ENCODE measurements around the gene TGFB1I1. TPM values are rescaled to one million over a fixed set of nuclear protein-coding genes. Genes with fewer than 3 reads are reported as not detected.
"Not testable (repeated sequence)": the region's sequence is repeated elsewhere in the genome, so short reads cannot be mapped to it uniquely, and the experiment has no call there.

The TGFB1I1 gene
- total and polyA plus RNA-seq, 2 experiments from 2014 or later = 39.1 to 54.0 TPM

DNA sequence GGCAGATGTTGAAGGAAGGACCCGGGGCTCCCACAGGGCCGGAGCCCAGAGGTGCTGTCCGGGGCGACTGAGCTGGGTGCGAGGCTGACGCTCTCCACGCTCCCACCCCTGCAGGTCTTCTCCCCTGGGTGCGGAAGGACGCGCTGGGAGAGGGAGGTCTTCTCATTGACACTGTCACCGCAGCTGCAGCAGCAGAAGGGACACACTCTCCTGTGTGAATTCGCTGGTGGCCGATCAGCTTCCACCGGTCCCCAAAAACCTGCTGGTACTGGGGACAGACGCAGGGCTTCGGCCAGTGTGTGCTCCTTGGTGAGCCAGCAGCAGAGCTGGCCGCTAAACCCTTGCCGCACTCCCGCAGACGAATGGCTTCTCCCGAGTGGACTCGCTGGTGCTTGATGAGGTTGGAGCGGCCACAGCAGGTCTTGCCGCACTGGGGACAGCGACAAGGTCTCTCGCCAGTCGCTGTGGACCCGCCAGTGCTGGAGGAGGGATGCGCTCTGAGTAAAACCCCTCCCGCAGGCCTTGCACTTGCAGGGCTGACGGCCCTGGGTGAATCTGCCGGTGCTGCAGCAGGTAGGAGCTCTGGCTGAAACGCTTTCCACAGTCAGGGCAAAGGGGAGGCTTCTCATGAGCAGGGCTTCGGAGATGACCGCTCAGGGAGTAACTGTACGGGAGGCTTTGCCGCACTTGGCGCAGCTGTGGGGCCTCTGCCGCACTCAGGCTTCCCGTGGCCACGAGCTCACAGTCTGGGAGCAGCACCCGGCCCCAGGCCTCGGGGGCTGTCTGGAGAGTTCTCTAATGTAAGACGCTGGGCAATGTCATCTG lies 35.5 kb upstream of the TGFB1I1 start:
- H3K4me1 ChIP-seq (ENCODE audit: low read depth) = peaks cover 14% of the 10 kb centered on the region
- no peaks in the 10 kb centered on the region for H3K27me3 ChIP-seq
- H3K36me3 ChIP-seq = no peaks in the 10 kb centered on the region
- no peak overlapping the region for H3K4me3 ChIP-seq
- H3K27ac ChIP-seq = no peak overlapping the region
- DNase-seq (ENCODE audit: low read depth in 1 of 2, low spot score in 1 of 2) = no peak
- TF ChIP-seq, protein P1, sequence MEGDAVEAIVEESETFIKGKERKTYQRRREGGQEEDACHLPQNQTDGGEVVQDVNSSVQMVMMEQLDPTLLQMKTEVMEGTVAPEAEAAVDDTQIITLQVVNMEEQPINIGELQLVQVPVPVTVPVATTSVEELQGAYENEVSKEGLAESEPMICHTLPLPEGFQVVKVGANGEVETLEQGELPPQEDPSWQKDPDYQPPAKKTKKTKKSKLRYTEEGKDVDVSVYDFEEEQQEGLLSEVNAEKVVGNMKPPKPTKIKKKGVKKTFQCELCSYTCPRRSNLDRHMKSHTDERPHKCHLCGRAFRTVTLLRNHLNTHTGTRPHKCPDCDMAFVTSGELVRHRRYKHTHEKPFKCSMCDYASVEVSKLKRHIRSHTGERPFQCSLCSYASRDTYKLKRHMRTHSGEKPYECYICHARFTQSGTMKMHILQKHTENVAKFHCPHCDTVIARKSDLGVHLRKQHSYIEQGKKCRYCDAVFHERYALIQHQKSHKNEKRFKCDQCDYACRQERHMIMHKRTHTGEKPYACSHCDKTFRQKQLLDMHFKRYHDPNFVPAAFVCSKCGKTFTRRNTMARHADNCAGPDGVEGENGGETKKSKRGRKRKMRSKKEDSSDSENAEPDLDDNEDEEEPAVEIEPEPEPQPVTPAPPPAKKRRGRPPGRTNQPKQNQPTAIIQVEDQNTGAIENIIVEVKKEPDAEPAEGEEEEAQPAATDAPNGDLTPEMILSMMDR (IDR thresholded peaks at IDR 0.05; ENCODE audit: low read depth, low read length) = no peak
- H3K9me3 ChIP-seq (ENCODE audit: low read depth) = no peaks in the 10 kb centered on the region

DNA sequence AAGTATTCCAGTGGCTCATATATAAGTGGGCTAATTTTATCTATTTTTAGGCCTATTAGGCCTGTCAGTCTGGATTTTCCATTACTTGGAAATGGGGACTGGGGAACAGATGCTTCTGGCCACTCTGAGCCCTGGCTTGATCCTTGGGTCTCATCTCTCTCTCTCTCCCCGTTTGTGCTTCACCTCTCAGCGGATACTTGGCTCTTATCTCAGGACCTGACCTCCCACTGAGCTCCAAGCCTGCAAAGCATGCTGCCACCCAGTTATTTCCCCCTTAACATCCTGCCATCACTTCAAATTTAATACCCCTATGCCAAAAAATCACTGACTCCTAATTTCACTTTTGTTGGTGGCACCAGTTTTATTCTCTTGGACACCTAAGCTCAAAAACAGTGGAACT lies 33.5 kb upstream of the TGFB1I1 start:
- peak in 1 of 2 donors; percentile 32 for DNase-seq (ENCODE audit: low read depth in 1 of 2, low spot score in 1 of 2)
- Histone ChIP-seq H3K27me3 (no peaks in the 10 kb centered on the region), H3K4me1 (ENCODE audit: low read depth) (peaks cover 14% of the 10 kb centered on the region), H3K27ac (peak overlapping the region; percentile 8), H3K4me3 (no peak overlapping the region), H3K9me3 (ENCODE audit: low read depth) (no peaks in the 10 kb centered on the region), H3K36me3 (no peaks in the 10 kb centered on the region)
- TF ChIP-seq, protein P1 (IDR thresholded peaks at IDR 0.05; ENCODE audit: low read depth, low read length) = no peak

DNA sequence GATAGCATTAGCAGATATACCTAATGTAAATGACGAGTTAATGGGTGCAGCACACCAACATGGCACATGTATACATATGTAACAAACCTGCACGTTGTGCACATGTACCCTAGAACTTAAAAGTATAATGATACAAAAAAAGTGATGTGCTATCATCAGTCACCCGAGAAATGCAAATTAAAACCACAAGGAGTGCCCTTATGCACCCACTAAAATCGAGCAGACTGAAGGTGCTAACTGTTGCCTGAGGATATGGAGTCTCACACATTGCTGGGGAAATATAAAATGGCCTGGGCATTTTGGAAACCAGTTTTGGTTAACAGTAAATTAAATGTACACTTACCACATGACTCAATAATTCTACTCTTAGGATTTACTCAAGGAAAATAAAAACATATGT lies 32.9 kb upstream of the TGFB1I1 start:
- not testable (repeated sequence) for H3K36me3 ChIP-seq; H3K9me3 ChIP-seq (ENCODE audit: low read depth); DNase-seq (ENCODE audit: low read depth in 1 of 2, low spot score in 1 of 2); H3K27ac ChIP-seq; H3K4me3 ChIP-seq; H3K27me3 ChIP-seq
- H3K4me1 ChIP-seq (ENCODE audit: low read depth) = peaks cover 14% of the 10 kb centered on the region

DNA sequence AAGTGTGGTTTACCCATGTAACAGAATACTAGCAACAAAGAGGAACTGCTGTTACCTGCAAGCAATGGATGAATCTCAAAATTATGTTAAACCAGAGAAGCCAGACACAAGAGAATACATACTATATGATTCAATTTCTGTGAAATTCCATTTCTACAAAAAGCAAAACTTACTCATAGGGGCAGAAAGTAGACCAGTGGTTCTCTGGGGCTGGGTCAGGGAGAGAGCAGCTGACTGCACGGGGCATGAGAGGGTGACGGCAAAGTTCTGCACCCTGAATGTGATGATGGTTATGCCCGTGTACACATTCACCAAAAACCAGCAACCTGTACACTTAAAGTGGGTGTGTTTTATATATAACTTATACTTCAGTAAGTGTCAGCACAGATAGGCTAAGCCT lies 32.4 kb upstream of the TGFB1I1 start:
- no peaks in the 10 kb centered on the region for H3K27me3 ChIP-seq
- DNase-seq (ENCODE audit: low read depth in 1 of 2, low spot score in 1 of 2) = no peak
- H3K27ac ChIP-seq = no peak overlapping the region
- H3K36me3 ChIP-seq = no peaks in the 10 kb centered on the region
- H3K4me1 ChIP-seq (ENCODE audit: low read depth) = peaks cover 14% of the 10 kb centered on the region
- H3K4me3 ChIP-seq = no peak overlapping the region
- TF ChIP-seq, protein P1 (IDR thresholded peaks at IDR 0.05; ENCODE audit: low read depth, low read length) = no peak
- H3K9me3 ChIP-seq (ENCODE audit: low read depth) = no peaks in the 10 kb centered on the region

DNA sequence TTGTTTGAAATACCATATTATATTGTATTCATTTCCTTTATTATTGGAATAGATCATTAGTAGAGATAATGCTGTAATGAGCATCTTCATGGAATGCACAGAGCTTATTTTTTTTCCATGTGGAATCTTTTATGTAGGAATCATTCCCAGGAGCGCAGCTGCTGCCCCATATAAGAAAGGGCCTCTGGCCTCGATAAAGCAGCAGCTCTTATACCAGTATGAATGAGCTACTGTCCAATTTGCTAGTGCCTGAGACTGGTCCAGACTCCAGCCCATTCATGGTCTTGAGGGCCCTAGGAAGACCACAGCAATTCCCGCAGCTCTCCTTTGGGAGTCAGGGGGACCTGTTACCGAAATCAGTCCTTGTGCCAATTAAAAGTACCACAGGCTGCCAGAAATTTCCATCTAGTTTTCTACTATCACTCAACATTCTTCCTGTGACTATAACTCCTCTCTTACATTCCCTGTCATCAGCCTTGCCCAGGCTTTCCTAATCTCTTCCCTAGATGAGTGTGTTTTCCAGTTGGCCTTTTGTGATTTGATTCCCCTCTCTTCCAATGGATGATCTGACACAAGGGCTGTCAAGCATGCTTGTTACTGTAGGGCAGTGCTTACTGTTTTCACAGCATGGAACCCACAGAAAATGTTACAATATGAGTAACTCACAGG lies 31.3 kb upstream of the TGFB1I1 start:
- TF ChIP-seq, protein P1 (IDR thresholded peaks at IDR 0.05; ENCODE audit: low read depth, low read length) = no peak
- peak overlapping the region; percentile 63 for H3K27ac ChIP-seq
- no peaks in the 10 kb centered on the region for H3K36me3 ChIP-seq
- DNase-seq (ENCODE audit: low read depth in 1 of 2, low spot score in 1 of 2) = peak in 1 of 2 donors; percentile 27
- H3K27me3 ChIP-seq = no peaks in the 10 kb centered on the region
- peaks cover 14% of the 10 kb centered on the region for H3K4me1 ChIP-seq (ENCODE audit: low read depth)
- no peaks in the 10 kb centered on the region for H3K9me3 ChIP-seq (ENCODE audit: low read depth)
- no peak overlapping the region for H3K4me3 ChIP-seq

DNA sequence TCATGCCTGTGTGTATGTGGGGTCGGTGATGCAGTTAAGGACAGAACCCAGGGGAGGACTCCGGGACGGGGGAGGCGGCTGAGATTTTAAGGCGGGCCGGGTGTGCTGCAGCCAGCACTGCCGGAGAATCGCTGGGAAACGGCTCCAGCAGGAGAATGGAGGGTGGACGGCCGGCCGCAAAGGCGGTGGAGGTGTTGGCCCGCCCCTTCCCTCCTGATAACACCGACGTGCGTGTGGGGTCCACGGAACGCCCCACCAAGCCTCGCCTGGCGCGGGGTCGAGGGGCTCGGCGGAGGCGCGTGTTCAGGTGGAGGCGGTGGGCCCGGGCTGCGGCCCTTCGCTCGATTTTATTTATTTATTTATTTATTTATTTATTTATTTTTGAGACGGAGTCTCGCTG lies 30.0 kb upstream of the TGFB1I1 start:
- Histone ChIP-seq H3K4me1 (ENCODE audit: low read depth) (peaks cover 14% of the 10 kb centered on the region), H3K27me3 (no peaks in the 10 kb centered on the region), H3K4me3 (peak overlapping the region; percentile 42), H3K9me3 (ENCODE audit: low read depth) (no peaks in the 10 kb centered on the region), H3K36me3 (no peaks in the 10 kb centered on the region), H3K27ac (no peak overlapping the region)
- DNase-seq (ENCODE audit: low read depth in 1 of 2, low spot score in 1 of 2) = no peak
- TF ChIP-seq, protein P1 (IDR thresholded peaks at IDR 0.05; ENCODE audit: low read depth, low read length) = no peak

DNA sequence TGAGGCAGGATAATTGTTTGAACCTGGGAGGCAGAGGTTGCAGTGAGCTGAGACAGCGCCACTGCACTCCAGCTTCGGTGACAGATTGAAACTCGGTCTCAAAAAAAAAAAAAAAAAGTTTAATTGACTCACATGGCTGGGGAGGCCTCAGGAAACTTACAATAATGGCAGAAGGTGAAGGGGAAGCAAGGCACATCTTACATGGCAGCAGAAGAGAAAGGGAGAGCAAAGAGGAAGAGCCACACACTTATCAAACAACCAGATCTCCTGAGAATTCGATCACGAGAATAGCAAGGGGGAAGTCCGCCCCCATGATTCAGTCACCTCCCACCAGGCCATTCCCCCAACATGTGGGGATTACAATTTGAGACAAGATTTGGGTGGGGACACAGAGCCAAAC lies 26.0 kb upstream of the TGFB1I1 start:
- not testable (repeated sequence) for DNase-seq (ENCODE audit: low read depth in 1 of 2, low spot score in 1 of 2); H3K9me3 ChIP-seq (ENCODE audit: low read depth); H3K4me1 ChIP-seq (ENCODE audit: low read depth); H3K36me3 ChIP-seq; H3K4me3 ChIP-seq; H3K27me3 ChIP-seq; H3K27ac ChIP-seq

Data from cardiac muscle cell (in vitro differentiated cells and primary cell).